Progenitor cell of endocrine pancreas (in vitro differentiated cells): Measurements from ENCODE around the gene CPZ. TPM values are rescaled to one million over a fixed set of nuclear protein-coding genes. Genes with fewer than 3 reads are reported as not detected.

Experiments
- DNase-seq: peaks from one replicate; pipeline ENCODE4 v3.0.0; 2021; ENCODE audit warnings: low spot score; ENCODE audit not compliant: unreplicated experiment
- H3K27ac Mint-ChIP-seq: 2 replicates; pipeline ENCODE4 v1.8.0; 2021; ENCODE audit warnings: mild to moderate bottlenecking, moderate library complexity, mixed read lengths
- H3K27me3 Mint-ChIP-seq: 2 replicates; pipeline ENCODE4 v1.8.0; 2021; ENCODE audit warnings: mixed read lengths
- H3K36me3 Mint-ChIP-seq: 2 replicates; pipeline ENCODE4 v1.8.0; 2022; ENCODE audit warnings: mixed read lengths; ENCODE audit not compliant: insufficient read depth
- H3K4me1 Mint-ChIP-seq: 2 replicates; pipeline ENCODE4 v1.8.0; 2021; ENCODE audit warnings: low read depth, mixed read lengths
- H3K4me3 Mint-ChIP-seq: 2 replicates; pipeline ENCODE4 v1.8.0; 2021; ENCODE audit warnings: low read depth, mild to moderate bottlenecking, moderate library complexity, mixed read lengths
- H3K9me3 Mint-ChIP-seq: 2 replicates; pipeline ENCODE4 v1.8.0; 2021; ENCODE audit warnings: low read depth, mixed read lengths
- total RNA-seq: library from RNA; stranded (reverse); gene quantifications from 2 replicates; pipeline ENCODE4 v1.2.1, GENCODE V29; 2021
- TF ChIP-seq, protein P1 (sequence below): fragments of 200-600 bp; sonication (generic); IDR thresholded peaks from one replicate; pipeline ENCODE4 v1.5.0; 2021; ENCODE audit warnings: antibody characterized with exemption, mild to moderate bottlenecking; ENCODE audit not compliant: unreplicated experiment

CPZ gene
- total RNA-seq, 1 donor from 2014 or later, result 0.19 TPM

DNA sequence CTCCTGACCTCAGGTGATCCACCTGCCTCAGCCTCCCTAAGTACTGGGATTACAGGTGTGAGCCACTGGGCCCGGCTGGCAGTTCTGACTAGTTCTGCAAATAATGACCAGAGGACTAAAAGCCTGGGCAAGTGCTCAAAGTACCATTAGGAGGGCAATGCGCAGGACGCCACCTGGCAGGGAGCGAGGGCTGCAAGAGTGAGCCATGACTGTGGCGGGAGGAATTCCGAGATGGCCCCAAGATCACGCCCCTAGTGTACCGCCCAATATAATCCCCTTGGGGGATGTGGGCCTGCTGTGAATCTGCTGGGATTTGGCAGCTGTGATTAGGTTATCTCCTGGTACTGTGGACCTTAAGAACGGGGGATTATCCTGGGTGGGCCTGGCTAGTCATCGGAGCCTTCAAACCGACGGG lies 38.6 kb upstream of the CPZ start:
- H3K9me3 Mint-ChIP-seq, result no peaks in the 10 kb centered on the region
- no peak for DNase-seq
- no peaks in the 10 kb centered on the region for H3K36me3 Mint-ChIP-seq
- H3K4me3 Mint-ChIP-seq, result no peak overlapping the region
- H3K27ac Mint-ChIP-seq, result no peak overlapping the region
- H3K27me3 Mint-ChIP-seq, result peaks cover 7% of the 10 kb centered on the region
- TF ChIP-seq, protein P1, sequence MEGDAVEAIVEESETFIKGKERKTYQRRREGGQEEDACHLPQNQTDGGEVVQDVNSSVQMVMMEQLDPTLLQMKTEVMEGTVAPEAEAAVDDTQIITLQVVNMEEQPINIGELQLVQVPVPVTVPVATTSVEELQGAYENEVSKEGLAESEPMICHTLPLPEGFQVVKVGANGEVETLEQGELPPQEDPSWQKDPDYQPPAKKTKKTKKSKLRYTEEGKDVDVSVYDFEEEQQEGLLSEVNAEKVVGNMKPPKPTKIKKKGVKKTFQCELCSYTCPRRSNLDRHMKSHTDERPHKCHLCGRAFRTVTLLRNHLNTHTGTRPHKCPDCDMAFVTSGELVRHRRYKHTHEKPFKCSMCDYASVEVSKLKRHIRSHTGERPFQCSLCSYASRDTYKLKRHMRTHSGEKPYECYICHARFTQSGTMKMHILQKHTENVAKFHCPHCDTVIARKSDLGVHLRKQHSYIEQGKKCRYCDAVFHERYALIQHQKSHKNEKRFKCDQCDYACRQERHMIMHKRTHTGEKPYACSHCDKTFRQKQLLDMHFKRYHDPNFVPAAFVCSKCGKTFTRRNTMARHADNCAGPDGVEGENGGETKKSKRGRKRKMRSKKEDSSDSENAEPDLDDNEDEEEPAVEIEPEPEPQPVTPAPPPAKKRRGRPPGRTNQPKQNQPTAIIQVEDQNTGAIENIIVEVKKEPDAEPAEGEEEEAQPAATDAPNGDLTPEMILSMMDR, result no peak
- H3K4me1 Mint-ChIP-seq, result no peaks in the 10 kb centered on the region

DNA sequence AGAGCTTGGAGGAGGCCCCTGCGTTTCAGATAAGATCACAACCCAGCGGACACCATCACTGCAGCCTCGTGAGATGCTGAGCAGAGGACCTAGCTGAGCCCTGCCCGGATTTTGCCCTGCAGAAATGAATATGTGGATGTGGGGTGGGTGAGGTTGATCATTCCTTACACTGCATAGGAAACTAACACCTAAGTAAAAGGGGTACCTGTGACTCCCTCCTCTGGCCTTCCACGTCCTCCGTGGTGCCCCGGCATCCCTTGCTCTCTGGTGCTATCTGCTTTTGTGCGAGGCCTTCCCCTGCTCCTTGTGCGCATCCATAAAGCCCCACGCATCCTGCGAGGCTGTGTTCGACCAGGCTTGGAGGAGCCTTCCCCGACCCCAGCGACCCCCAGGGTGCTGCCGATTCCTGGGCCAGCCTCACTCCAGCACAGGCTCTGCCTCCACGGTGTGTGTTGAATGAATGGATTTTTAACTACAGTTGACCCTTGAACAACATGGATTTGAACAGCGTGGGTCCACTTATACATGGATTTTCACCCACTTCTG lies 37.9 kb upstream of the CPZ start:
- Mint-ChIP-seq H3K27ac (no peak overlapping the region), H3K4me1 (peaks cover 2% of the 10 kb centered on the region), H3K27me3 (peaks cover 7% of the 10 kb centered on the region), H3K9me3 (no peaks in the 10 kb centered on the region), H3K36me3 (no peaks in the 10 kb centered on the region), H3K4me3 (no peak overlapping the region)
- TF ChIP-seq, protein P1, result no peak
- DNase-seq, result no peak

DNA sequence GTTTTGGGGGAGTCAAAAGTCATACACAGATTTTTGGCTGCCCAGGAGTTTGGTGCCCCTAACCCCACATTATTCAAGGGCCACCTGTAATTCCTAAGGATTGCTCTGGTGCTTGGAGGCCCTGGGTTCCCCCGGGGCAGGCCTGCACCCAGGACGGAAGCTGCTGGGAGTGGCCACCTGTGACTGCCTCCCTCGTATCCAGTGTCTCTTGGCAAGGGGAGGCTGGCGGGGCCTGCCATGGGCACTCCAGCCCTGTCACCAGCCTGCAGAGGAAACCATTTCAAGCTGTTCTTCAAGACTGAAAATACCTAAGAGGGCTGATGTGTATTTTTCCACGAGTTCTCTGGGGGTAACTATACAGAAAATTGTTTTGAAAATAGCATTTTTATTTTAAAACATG lies 36.8 kb upstream of the CPZ start:
- Mint-ChIP-seq H3K27ac (no peak overlapping the region), H3K27me3 (peaks cover 7% of the 10 kb centered on the region), H3K9me3 (no peaks in the 10 kb centered on the region), H3K4me1 (peaks cover 11% of the 10 kb centered on the region), H3K36me3 (no peaks in the 10 kb centered on the region), H3K4me3 (no peak overlapping the region)
- TF ChIP-seq, protein P1, result no peak
- DNase-seq, result no peak

DNA sequence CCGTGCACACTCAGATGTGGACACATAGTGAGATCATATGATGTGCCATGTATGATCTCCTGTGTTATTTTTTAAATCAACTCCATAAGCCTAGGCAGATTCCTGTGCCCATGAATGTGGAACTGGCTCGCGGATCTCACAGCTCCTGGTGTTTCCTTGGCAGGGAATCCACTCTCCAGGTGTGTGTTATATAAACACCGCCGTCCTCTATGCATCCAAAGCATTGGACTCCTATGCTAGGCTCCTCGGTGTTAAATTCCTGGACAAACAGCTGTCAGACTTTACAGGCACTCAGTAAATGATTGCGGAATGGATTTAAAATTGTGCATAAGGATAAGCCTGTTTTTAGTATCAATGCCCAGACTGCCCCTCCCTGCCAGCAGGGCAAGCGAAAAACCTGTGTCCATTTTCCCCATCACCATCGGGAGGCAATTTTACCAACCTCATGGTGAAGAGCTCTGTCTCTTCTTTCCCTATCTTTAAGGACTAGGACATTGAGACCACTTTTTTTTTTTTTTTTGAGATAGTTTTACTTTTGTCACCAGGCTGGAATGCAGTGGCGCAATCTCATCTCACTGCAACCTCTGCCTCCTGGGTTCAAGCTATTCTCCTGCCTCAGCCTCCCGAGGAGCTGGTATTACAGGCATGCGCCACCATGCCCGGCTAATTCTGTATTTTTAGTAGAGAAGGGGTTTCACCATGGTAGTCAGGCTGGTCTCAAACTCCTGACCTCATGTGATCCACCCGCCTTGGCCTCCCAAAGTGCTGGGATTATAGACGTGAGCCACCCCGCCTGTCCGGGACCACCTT lies 36.0 kb upstream of the CPZ start:
- Mint-ChIP-seq H3K9me3 (no peaks in the 10 kb centered on the region), H3K4me3 (no peak overlapping the region), H3K4me1 (peaks cover 17% of the 10 kb centered on the region), H3K27me3 (peaks cover 7% of the 10 kb centered on the region), H3K27ac (no peak overlapping the region), H3K36me3 (no peaks in the 10 kb centered on the region)
- no peak for DNase-seq
- TF ChIP-seq, protein P1, result no peak

DNA sequence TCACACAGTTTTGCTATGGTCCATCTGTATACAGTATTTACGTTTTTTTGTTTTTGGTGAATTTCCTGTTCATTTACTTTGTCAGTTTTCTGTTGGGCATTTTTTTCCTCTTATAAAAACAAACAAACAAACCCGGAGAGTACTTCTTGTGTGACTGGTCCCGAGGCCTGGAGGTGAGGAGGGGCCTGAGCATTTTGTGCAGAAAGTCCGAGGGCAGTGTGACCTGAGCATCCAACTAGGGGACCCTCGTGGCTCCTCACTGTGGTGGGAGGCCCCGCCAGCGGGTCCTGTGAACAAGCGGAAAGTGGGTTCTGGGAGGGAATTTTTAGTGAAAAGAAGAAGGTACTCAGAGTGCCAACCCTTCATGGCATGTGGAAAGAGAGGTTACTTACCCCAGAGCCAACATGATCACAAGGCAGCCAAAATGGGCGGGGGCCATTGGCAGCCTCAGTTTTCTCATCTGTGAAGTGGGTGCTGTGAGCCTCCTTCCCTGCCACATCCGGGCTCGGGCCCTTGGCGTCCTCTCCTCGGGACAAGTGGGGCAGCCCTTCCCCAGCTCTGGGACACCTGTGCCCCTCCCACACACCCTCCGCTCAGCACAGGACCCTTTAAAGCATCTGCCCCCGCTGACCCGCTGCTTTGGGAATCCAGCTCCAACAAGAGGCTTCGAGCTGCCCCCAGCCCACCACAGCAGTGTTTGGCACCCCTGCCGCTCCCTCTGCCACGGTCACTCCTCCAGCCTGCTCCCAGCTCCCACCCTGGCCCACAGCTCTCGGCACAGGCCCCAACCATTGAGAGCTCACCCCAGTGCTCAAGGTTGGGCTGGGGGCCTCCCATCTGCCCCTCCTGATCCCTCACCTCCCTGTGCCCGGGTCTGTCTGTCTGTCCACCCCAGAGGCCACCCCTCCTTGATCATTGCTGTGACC lies 35.2 kb upstream of the CPZ start:
- Mint-ChIP-seq H3K27me3 (peaks cover 5% of the 10 kb centered on the region), H3K9me3 (no peaks in the 10 kb centered on the region), H3K4me1 (peaks cover 22% of the 10 kb centered on the region), H3K27ac (no peak overlapping the region), H3K4me3 (no peak overlapping the region), H3K36me3 (no peaks in the 10 kb centered on the region)
- DNase-seq, result no peak
- TF ChIP-seq, protein P1, result no peak
